ENCODE measurements around the gene ATP2A1.
"Not testable (repeated sequence)": the region's sequence is repeated elsewhere in the genome, so short reads cannot be mapped to it uniquely, and the experiment has no call there.

The ATP2A1 gene

GRCh38 chr16:28880955-28881354 is 2.7 kb downstream of the ATP2A1 start:
- DNase-seq = no peak
- Histone ChIP-seq H3K27ac (no peak overlapping the region), H3K27me3 (replicated peaks) (no peaks in the 10 kb centered on the region), H3K4me3 (ENCODE audit: low read depth, low read length) (no peak overlapping the region), H3K36me3 (replicated peaks) (no peaks in the 10 kb centered on the region)
- in situ Hi-C loops (cut with HindIII; ENCODE audit: low pct_ligation_motif_present, low sequenced_read_pairs) = no loop called here
- TF ChIP-seq, protein P1, sequence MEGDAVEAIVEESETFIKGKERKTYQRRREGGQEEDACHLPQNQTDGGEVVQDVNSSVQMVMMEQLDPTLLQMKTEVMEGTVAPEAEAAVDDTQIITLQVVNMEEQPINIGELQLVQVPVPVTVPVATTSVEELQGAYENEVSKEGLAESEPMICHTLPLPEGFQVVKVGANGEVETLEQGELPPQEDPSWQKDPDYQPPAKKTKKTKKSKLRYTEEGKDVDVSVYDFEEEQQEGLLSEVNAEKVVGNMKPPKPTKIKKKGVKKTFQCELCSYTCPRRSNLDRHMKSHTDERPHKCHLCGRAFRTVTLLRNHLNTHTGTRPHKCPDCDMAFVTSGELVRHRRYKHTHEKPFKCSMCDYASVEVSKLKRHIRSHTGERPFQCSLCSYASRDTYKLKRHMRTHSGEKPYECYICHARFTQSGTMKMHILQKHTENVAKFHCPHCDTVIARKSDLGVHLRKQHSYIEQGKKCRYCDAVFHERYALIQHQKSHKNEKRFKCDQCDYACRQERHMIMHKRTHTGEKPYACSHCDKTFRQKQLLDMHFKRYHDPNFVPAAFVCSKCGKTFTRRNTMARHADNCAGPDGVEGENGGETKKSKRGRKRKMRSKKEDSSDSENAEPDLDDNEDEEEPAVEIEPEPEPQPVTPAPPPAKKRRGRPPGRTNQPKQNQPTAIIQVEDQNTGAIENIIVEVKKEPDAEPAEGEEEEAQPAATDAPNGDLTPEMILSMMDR (IDR thresholded peaks at IDR 0.05; ENCODE audit: low read depth, low read length, missing control alignments) = no peak

GRCh38 chr16:28881565-28881964 is 3.3 kb downstream of the ATP2A1 start:
- H3K36me3 ChIP-seq (replicated peaks); DNase-seq; H3K27me3 ChIP-seq (replicated peaks); H3K4me3 ChIP-seq (ENCODE audit: low read depth, low read length); H3K27ac ChIP-seq; in situ Hi-C loops (cut with HindIII; ENCODE audit: low pct_ligation_motif_present, low sequenced_read_pairs): not testable (repeated sequence)

- no peaks in the 10 kb centered on the region for H3K36me3 ChIP-seq (replicated peaks)
- no peaks in the 10 kb centered on the region for H3K27me3 ChIP-seq (replicated peaks)
- no peak for DNase-seq
- TF ChIP-seq, protein P1 (IDR thresholded peaks at IDR 0.05; ENCODE audit: low read depth, low read length, missing control alignments) = no peak
- no peak overlapping the region for H3K4me3 ChIP-seq (ENCODE audit: low read depth, low read length)
- in situ Hi-C loops (cut with HindIII; ENCODE audit: low pct_ligation_motif_present, low sequenced_read_pairs) = no loop called here
- no peak overlapping the region for H3K27ac ChIP-seq
These were observed 4.4 kb downstream of the ATP2A1 start for GRCh38 chr16:28882551-28883160.

DNA sequence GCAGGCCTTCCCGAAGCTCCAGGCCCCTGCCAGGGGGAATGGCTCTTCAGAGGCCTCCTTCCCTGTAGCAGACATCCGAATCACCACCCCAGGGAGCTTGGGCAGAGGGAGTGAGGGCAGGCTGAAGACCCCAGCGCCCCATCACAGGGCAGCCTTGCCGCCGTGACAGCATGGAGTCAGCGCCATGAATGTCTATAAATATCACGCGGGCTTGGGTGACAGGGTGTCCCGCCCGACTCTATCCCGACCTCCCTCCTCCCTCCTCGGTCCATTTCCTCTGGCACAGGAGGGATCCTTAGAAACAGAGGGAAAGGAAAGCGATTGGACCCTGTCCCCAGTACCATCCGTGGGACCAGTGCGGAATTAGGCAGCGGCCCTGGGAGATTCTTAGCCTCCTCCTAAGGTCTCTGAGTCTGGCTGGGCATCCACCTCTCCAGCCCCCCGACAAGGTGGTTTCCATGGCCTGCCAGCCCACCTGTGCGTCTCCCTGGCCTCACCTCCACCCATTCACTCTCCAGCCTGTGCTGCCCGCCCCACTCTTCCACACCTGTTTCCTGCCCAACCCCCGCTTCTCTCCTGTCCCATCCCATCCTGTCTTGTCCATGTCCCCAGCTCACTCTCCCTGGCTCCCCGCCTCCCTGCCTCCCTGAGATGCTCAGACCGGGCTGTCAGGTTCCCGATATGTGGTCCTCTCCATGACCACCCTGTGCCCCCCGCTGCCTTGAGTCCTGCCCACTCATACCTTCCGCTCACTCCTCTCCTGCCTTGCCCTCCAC is 5.1 kb downstream of the ATP2A1 start:
- in situ Hi-C loops (cut with HindIII; ENCODE audit: low pct_ligation_motif_present, low sequenced_read_pairs) = no loop called here
- DNase-seq = no peak
- H3K27ac ChIP-seq = no peak overlapping the region
- TF ChIP-seq, protein P1 (IDR thresholded peaks at IDR 0.05; ENCODE audit: low read depth, low read length, missing control alignments) = no peak
- no peak overlapping the region for H3K4me3 ChIP-seq (ENCODE audit: low read depth, low read length)
- no peaks in the 10 kb centered on the region for H3K27me3 ChIP-seq (replicated peaks)
- no peaks in the 10 kb centered on the region for H3K36me3 ChIP-seq (replicated peaks)

DNA sequence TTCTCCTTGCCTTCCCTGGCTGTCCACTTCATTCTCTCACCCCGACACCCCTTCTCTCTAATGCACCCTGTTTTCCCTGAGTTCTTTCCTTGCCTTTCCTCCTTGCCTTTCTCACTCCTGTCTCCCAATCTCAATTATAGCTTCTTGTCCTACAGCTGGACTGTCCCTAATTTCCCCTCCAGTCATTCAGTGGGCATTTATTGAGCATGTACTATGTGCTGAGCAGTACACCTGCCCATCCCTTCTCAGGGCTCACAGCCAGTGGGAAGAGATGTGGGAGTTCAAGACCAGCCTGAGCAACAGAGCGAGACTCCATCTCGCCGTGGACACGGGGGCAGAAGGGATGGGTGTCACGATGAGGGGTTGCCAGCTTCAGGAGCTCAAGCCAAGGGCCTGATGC is 5.8 kb downstream of the ATP2A1 start:
- TF ChIP-seq, protein P1 (IDR thresholded peaks at IDR 0.05; ENCODE audit: low read depth, low read length, missing control alignments) = no peak
- Histone ChIP-seq H3K36me3 (replicated peaks) (no peaks in the 10 kb centered on the region), H3K27ac (no peak overlapping the region), H3K27me3 (replicated peaks) (no peaks in the 10 kb centered on the region), H3K4me3 (ENCODE audit: low read depth, low read length) (no peak overlapping the region)
- no peak for DNase-seq
- in situ Hi-C loops (cut with HindIII; ENCODE audit: low pct_ligation_motif_present, low sequenced_read_pairs) = no loop called here

- no peaks in the 10 kb centered on the region for H3K36me3 ChIP-seq (replicated peaks)
- no peak overlapping the region for H3K27ac ChIP-seq
- TF ChIP-seq, protein P1 (IDR thresholded peaks at IDR 0.05; ENCODE audit: low read depth, low read length, missing control alignments) = no peak
- DNase-seq = no peak
- no peaks in the 10 kb centered on the region for H3K27me3 ChIP-seq (replicated peaks)
- no peak overlapping the region for H3K4me3 ChIP-seq (ENCODE audit: low read depth, low read length)
- in situ Hi-C loops (cut with HindIII; ENCODE audit: low pct_ligation_motif_present, low sequenced_read_pairs) = no loop called here
These were observed 8.7 kb downstream of the ATP2A1 start for GRCh38 chr16:28886945-28887344.

GRCh38 chr16:28890355-28890754 is 12.1 kb downstream of the ATP2A1 start:
- H3K27ac ChIP-seq; in situ Hi-C loops (cut with HindIII; ENCODE audit: low pct_ligation_motif_present, low sequenced_read_pairs); H3K36me3 ChIP-seq (replicated peaks); H3K27me3 ChIP-seq (replicated peaks); DNase-seq; H3K4me3 ChIP-seq (ENCODE audit: low read depth, low read length): not testable (repeated sequence)

All from brain microvascular endothelial cell (primary cell).